ENCODE results near the gene PPP1R12B.

The PPP1R12B gene

DNA sequence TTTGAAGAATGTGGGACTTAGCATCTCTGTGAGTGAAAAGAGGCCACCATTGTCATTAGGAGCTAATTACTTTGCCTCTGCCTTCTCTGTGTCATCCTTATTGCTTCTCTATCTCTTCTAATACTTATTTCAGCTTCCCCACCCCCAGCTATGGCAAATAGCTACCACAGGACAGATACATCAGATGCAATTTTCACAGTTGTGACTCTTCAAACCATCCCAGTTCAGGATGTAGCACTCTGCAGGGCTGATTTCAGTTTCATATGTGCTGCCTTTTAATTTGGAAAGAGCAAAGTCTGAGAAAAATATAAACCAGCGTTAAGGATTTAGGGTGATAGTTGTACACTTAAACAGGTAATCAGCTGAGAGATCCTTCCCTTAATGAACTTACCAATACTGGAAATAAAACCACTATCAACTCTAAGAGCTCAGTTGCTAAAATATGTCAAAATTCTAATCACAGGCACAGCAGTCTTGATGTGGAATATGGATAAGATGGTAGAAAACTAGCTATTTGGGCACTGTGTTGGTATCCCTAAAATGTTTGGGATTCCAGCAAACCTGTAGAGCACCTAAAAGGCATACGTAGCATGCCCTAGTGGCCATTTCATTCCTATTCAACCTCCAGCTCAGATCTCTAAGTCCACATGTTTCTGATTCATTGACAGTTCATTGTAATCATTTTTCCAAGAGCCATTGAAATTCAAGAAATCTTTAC is 213.4 kb downstream of the PPP1R12B start:
- no peak overlapping the region for H3K4me2 ChIP-seq (ENCODE audit: low read length)
- H3K9me3 ChIP-seq (ENCODE audit: control insufficient read depth, insufficient read depth, low read length), result no peaks in the 10 kb centered on the region

GRCh38 chr1:202562444-202563060 is 214.1 kb downstream of the PPP1R12B start:
- no peaks in the 10 kb centered on the region for H3K9me3 ChIP-seq (ENCODE audit: control insufficient read depth, insufficient read depth, low read length)
- peaks cover 30% of the 10 kb centered on the region for H3K4me1 ChIP-seq (ENCODE audit: control insufficient read depth, low read length)
- H3K4me2 ChIP-seq (ENCODE audit: low read length), result no peak overlapping the region
- H3K9me2 ChIP-seq (replicated peaks; ENCODE audit: control insufficient read depth, low read length), result no peaks in the 10 kb centered on the region
- H3F3A ChIP-seq (ENCODE audit: control insufficient read depth, insufficient read depth), result no peaks in the 10 kb centered on the region
- no peak for TF ChIP-seq EZH2phosphoT487 (IDR thresholded peaks at IDR 0.05; ENCODE audit: borderline replicate concordance, low read length)
- TF ChIP-seq, protein P1, sequence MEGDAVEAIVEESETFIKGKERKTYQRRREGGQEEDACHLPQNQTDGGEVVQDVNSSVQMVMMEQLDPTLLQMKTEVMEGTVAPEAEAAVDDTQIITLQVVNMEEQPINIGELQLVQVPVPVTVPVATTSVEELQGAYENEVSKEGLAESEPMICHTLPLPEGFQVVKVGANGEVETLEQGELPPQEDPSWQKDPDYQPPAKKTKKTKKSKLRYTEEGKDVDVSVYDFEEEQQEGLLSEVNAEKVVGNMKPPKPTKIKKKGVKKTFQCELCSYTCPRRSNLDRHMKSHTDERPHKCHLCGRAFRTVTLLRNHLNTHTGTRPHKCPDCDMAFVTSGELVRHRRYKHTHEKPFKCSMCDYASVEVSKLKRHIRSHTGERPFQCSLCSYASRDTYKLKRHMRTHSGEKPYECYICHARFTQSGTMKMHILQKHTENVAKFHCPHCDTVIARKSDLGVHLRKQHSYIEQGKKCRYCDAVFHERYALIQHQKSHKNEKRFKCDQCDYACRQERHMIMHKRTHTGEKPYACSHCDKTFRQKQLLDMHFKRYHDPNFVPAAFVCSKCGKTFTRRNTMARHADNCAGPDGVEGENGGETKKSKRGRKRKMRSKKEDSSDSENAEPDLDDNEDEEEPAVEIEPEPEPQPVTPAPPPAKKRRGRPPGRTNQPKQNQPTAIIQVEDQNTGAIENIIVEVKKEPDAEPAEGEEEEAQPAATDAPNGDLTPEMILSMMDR (IDR thresholded peaks at IDR 0.05; ENCODE audit: low read depth, low read length, poor library complexity, severe bottlenecking), result no peak
- H3K27ac ChIP-seq (ENCODE audit: low read depth, low read length), result no peak overlapping the region
- no peaks in the 10 kb centered on the region for H3K36me3 ChIP-seq (ENCODE audit: control insufficient read depth, low read length)
- H3K27me3 ChIP-seq (ENCODE audit: control insufficient read depth, low read length), result no peaks in the 10 kb centered on the region
- no peak overlapping the region for H3K4me3 ChIP-seq (ENCODE audit: low read length)
- H4K20me1 ChIP-seq (ENCODE audit: control insufficient read depth, insufficient read depth, low read depth, low read length), result no peaks in the 10 kb centered on the region
- H3K79me2 ChIP-seq (ENCODE audit: control insufficient read depth, low read length), result no peaks in the 10 kb centered on the region

More for the DNA sequence above, 213.4 kb downstream of the PPP1R12B start:
- H3K79me2 ChIP-seq (ENCODE audit: control insufficient read depth, low read length), result no peaks in the 10 kb centered on the region
- H3K27me3 ChIP-seq (ENCODE audit: control insufficient read depth, low read length), result no peaks in the 10 kb centered on the region
- peaks cover 26% of the 10 kb centered on the region for H3K4me1 ChIP-seq (ENCODE audit: control insufficient read depth, low read length)
- H3K27ac ChIP-seq (ENCODE audit: low read depth, low read length), result no peak overlapping the region
- no peak overlapping the region for H3K4me3 ChIP-seq (ENCODE audit: low read length)
- H3K36me3 ChIP-seq (ENCODE audit: control insufficient read depth, low read length), result no peaks in the 10 kb centered on the region
- no peaks in the 10 kb centered on the region for H3K9me2 ChIP-seq (replicated peaks; ENCODE audit: control insufficient read depth, low read length)
- TF ChIP-seq, protein P1 (IDR thresholded peaks at IDR 0.05; ENCODE audit: low read depth, low read length, poor library complexity, severe bottlenecking), result no peak
- no peaks in the 10 kb centered on the region for H3F3A ChIP-seq (ENCODE audit: control insufficient read depth, insufficient read depth)
- H4K20me1 ChIP-seq (ENCODE audit: control insufficient read depth, insufficient read depth, low read depth, low read length), result no peaks in the 10 kb centered on the region

DNA sequence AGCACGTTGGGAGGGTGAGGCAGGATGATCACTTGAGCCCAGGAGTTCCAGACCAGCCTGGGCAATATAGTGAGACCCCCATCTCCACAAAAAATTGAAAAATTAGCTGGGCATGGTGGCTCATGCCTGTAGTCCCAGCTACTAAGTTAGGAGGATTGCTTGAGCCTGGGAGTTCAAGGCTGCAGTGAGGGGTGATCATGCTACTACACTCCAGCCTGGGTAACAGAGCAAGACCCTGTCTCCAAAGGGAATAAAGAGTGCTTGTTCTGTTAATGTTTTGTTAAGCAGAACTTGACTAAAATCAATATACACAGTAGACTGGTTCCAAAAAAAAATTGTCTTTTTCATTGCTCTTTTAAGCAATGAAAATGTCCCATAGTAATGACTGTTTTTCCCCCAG is 215.3 kb downstream of the PPP1R12B start:
- H3F3A ChIP-seq (ENCODE audit: control insufficient read depth, insufficient read depth), result no peaks in the 10 kb centered on the region
- H3K27me3 ChIP-seq (ENCODE audit: control insufficient read depth, low read length), result no peaks in the 10 kb centered on the region
- H3K9me3 ChIP-seq (ENCODE audit: control insufficient read depth, insufficient read depth, low read length), result no peaks in the 10 kb centered on the region
- no peaks in the 10 kb centered on the region for H3K9me2 ChIP-seq (replicated peaks; ENCODE audit: control insufficient read depth, low read length)
- H3K79me2 ChIP-seq (ENCODE audit: control insufficient read depth, low read length), result no peaks in the 10 kb centered on the region
- no peak overlapping the region for H3K27ac ChIP-seq (ENCODE audit: low read depth, low read length)
- H3K36me3 ChIP-seq (ENCODE audit: control insufficient read depth, low read length), result 0 out of 2 replicates have a peak, but pooled peaks cover 3% of the 10 kb centered on the region
- no peaks in the 10 kb centered on the region for H4K20me1 ChIP-seq (ENCODE audit: control insufficient read depth, insufficient read depth, low read depth, low read length)
- TF ChIP-seq EZH2phosphoT487 (IDR thresholded peaks at IDR 0.05; ENCODE audit: borderline replicate concordance, low read length), result no peak
- TF ChIP-seq, protein P1 (IDR thresholded peaks at IDR 0.05; ENCODE audit: low read depth, low read length, poor library complexity, severe bottlenecking), result no peak
- H3K4me3 ChIP-seq (ENCODE audit: low read length), result no peak overlapping the region
- H3K4me2 ChIP-seq (ENCODE audit: low read length), result no peak overlapping the region
- H3K4me1 ChIP-seq (ENCODE audit: control insufficient read depth, low read length), result peaks cover 30% of the 10 kb centered on the region
